SH-SY5Y (cell line): ENCODE results near the gene SLC5A6.

Source experiments
- GATA2 ChIP-seq: IDR thresholded peaks from 2 replicates; pipeline ENCODE4 v1.6.1; 2011; ENCODE audit warnings: mild to moderate bottlenecking, low read depth, low read length
- GATA3 ChIP-seq: IDR thresholded peaks from 2 replicates; pipeline ENCODE4 v1.6.1; 2011; ENCODE audit warnings: low read depth, mild to moderate bottlenecking, low read length, moderate library complexity

- TF ChIP-seq GATA3 (no peak), GATA2 (no peak)
Observed at GRCh38 chr2:27256855-27257454, 44.9 kb upstream of the SLC5A6 start.
